HG03025 (cell line): Measurements from ENCODE around the gene RPN1.

Source experiments
- ATAC-seq: cut with Tn5 transposase; IDR thresholded peaks from one replicate; pipeline ENCODE4 v1.9.1; 2021; ENCODE audit warnings: mild to moderate bottlenecking, moderate library complexity; ENCODE audit not compliant: unreplicated experiment, low FRiP score

The RPN1 gene

GRCh38 chr3:128585189-128585588 is 65.4 kb downstream of the RPN1 start:
- ATAC-seq, result no peak

GRCh38 chr3:128584412-128585020 is 66.1 kb downstream of the RPN1 start:
- ATAC-seq, result no peak

- ATAC-seq, result no peak
Measured at GRCh38 chr3:128581566-128581965, 69.1 kb downstream of the RPN1 start.

GRCh38 chr3:128579927-128580326 is 70.7 kb downstream of the RPN1 start:
- ATAC-seq, result no peak

GRCh38 chr3:128578346-128578745 is 72.3 kb downstream of the RPN1 start:
- no peak for ATAC-seq

- no peak for ATAC-seq
Measured at GRCh38 chr3:128577711-128578110, 72.9 kb downstream of the RPN1 start.

- ATAC-seq, result no peak
Measured at GRCh38 chr3:128576290-128576689, 74.3 kb downstream of the RPN1 start.

GRCh38 chr3:128575777-128576176 is 74.8 kb downstream of the RPN1 start:
- no peak for ATAC-seq

GRCh38 chr3:128573707-128574162 is 76.9 kb downstream of the RPN1 start:
- ATAC-seq, result no peak

GRCh38 chr3:128573160-128573559 is 77.5 kb downstream of the RPN1 start:
- no peak for ATAC-seq

GRCh38 chr3:128572644-128573105 is 77.9 kb downstream of the RPN1 start:
- ATAC-seq, result no peak

GRCh38 chr3:128572013-128572412 is 78.6 kb downstream of the RPN1 start:
- no peak for ATAC-seq
